HG03175 (cell line): ENCODE results near the gene PRKG1.
A peak's percentile ranks its signal among the peaks of the same experiment; 100 is the strongest.

Source experiments
- ATAC-seq: cut with Tn5 transposase; IDR thresholded peaks from one replicate; pipeline ENCODE4 v1.9.1; 2021; ENCODE audit warnings: mild to moderate bottlenecking, moderate library complexity; ENCODE audit not compliant: unreplicated experiment

Gene PRKG1

GRCh38 chr10:52266858-52267257 is 1192.6 kb downstream of the PRKG1 start:
- ATAC-seq, result no peak

- no peak for ATAC-seq
Observed at GRCh38 chr10:52268790-52269189, 1194.5 kb downstream of the PRKG1 start.

GRCh38 chr10:52269233-52269632 is 1194.9 kb downstream of the PRKG1 start:
- ATAC-seq, result no peak

GRCh38 chr10:52276163-52276562 is 1201.9 kb downstream of the PRKG1 start:
- no peak for ATAC-seq

GRCh38 chr10:52276986-52277385 is 1202.7 kb downstream of the PRKG1 start:
- no peak for ATAC-seq

- ATAC-seq, result no peak
Observed at GRCh38 chr10:52279546-52279945, 1205.3 kb downstream of the PRKG1 start.

- no peak for ATAC-seq
Observed at GRCh38 chr10:52280051-52280450, 1205.8 kb downstream of the PRKG1 start.

- ATAC-seq, result no peak
Observed at GRCh38 chr10:52283174-52283573, 1208.9 kb downstream of the PRKG1 start.

GRCh38 chr10:52284416-52285013 is 1210.2 kb downstream of the PRKG1 start:
- ATAC-seq, result peak; percentile 74

- ATAC-seq, result no peak
Observed at GRCh38 chr10:52287866-52288265, 1213.6 kb downstream of the PRKG1 start.

- ATAC-seq, result no peak
Observed at GRCh38 chr10:52297747-52298146, 1223.5 kb downstream of the PRKG1 start.

GRCh38 chr10:52300599-52301277 is 1226.5 kb downstream of the PRKG1 start:
- no peak for ATAC-seq

GRCh38 chr10:52308251-52309031 is 1234.2 kb downstream of the PRKG1 start:
- peak; percentile 79 for ATAC-seq

- no peak for ATAC-seq
Observed at GRCh38 chr10:52312942-52313255, 1238.6 kb downstream of the PRKG1 start.

GRCh38 chr10:52313256-52313932 is 1239.1 kb downstream of the PRKG1 start:
- no peak for ATAC-seq

- ATAC-seq, result peak; percentile 66
Observed at GRCh38 chr10:52313933-52314821, 1239.9 kb downstream of the PRKG1 start, which contains the start of gene DKK1. Gene DKK1, plus strand, starts transcription at chr10:52314281. Its CDS starts 154 bp downstream, at chr10:52314435.

- ATAC-seq, result peak; percentile 10
Observed at GRCh38 chr10:52314822-52315552, 1240.7 kb downstream of the PRKG1 start.

GRCh38 chr10:52316001-52316400 is 1241.7 kb downstream of the PRKG1 start:
- no peak for ATAC-seq

GRCh38 chr10:52316500-52316899 is 1242.2 kb downstream of the PRKG1 start:
- ATAC-seq, result no peak
